A172 (cell line): ENCODE measurements around the gene CIPC. TPM values are rescaled to one million over a fixed set of nuclear protein-coding genes. Genes with fewer than 3 reads are reported as not detected.

ENCODE experiments used
- DNase-seq: peaks from one replicate; pipeline ENCODE4 v3.0.0-alpha.2; 2015; ENCODE audit warnings: low spot score
- total RNA-seq: library from RNA; depleted of rRNA; stranded (reverse); fragments of >200 nt; shearing (Covaris generic); gene quantifications from 2 replicates; pipeline ENCODE4 v1.2.3, GENCODE V29; 2014

CIPC gene
- total RNA-seq, 1 experiment from 2014 or later, result 9.9 TPM

- DNase-seq, result no peak
Measured at GRCh38 chr14:77102154-77102553, 4.1 kb downstream of the CIPC start.

- DNase-seq, result no peak
Measured at GRCh38 chr14:77103475-77103874, 5.4 kb downstream of the CIPC start.

- no peak for DNase-seq
Measured at GRCh38 chr14:77103951-77104350, 5.9 kb downstream of the CIPC start.

GRCh38 chr14:77104393-77104792 lies 6.3 kb downstream of the CIPC start:
- DNase-seq, result no peak

GRCh38 chr14:77105145-77105939 lies 7.3 kb downstream of the CIPC start:
- no peak for DNase-seq

- no peak for DNase-seq
Measured at GRCh38 chr14:77106666-77107065, 8.6 kb downstream of the CIPC start.

- no peak for DNase-seq
Measured at GRCh38 chr14:77107228-77107627, 9.2 kb downstream of the CIPC start.

GRCh38 chr14:77108753-77109152 lies 10.7 kb downstream of the CIPC start:
- no peak for DNase-seq

- DNase-seq, result no peak
Measured at GRCh38 chr14:77109656-77110055, 11.6 kb downstream of the CIPC start.

GRCh38 chr14:77110286-77110685 lies 12.2 kb downstream of the CIPC start:
- no peak for DNase-seq

- no peak for DNase-seq
Measured at GRCh38 chr14:77111021-77111420, 13.0 kb downstream of the CIPC start.

GRCh38 chr14:77113644-77114043 lies 15.6 kb downstream of the CIPC start:
- no peak for DNase-seq

- no peak for DNase-seq
Measured at GRCh38 chr14:77114609-77115008, 16.6 kb downstream of the CIPC start.

GRCh38 chr14:77116172-77116817 lies 18.2 kb downstream of the CIPC start:
- no peak for DNase-seq

GRCh38 chr14:77119851-77120250 lies 21.8 kb downstream of the CIPC start:
- DNase-seq, result no peak

GRCh38 chr14:77120771-77121743 lies 23.0 kb downstream of the CIPC start:
- no peak for DNase-seq

GRCh38 chr14:77122526-77123125 lies 24.6 kb downstream of the CIPC start:
- DNase-seq, result no peak

GRCh38 chr14:77123381-77124325 lies 25.6 kb downstream of the CIPC start:
- no peak for DNase-seq

GRCh38 chr14:77124345-77125280 lies 26.6 kb downstream of the CIPC start:
- DNase-seq, result no peak
